GM18511 (cell line): ENCODE results near the gene TBC1D10A.

Experiments
- ATAC-seq: cut with Tn5 transposase; IDR thresholded peaks from one replicate; pipeline ENCODE4 v1.9.1; 2021; ENCODE audit warnings: mild to moderate bottlenecking, moderate library complexity; ENCODE audit not compliant: unreplicated experiment

Gene TBC1D10A

GRCh38 chr22:30321461-30321860 lies 5.3 kb downstream of the TBC1D10A start:
- ATAC-seq = no peak

- ATAC-seq = no peak
Observed at GRCh38 chr22:30320021-30320556, 6.7 kb downstream of the TBC1D10A start.

DNA sequence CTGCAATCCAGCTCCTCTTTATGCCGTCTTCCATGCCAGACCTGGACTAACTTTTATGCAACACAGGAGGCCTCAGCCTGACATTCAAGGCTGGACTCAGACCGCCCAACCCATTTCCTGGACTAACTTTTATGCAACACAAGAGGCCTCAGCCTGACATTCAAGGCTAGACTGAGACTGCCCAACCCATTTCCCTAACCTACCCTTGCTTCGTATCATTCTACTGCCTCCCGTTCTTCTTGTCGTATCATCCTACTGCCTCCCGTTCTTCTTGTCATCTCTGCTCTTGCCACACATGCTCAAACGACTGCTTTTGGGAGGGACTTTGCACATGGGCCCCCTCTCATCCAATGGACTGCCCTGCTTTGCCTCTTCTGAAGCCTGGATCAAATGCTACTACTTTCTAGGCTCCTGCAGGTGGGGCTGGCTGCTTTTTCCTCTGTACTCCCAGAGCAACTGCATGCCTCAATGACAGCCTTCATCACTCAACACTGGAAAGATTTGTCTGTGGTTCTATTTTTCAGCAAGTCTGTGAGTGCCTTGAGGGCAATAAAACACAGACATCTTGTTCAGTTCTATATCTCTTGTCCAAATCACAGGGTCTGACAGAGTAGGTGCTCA lies 7.8 kb downstream of the TBC1D10A start:
- ATAC-seq = no peak

- no peak for ATAC-seq
Observed at GRCh38 chr22:30317778-30318177, 9.0 kb downstream of the TBC1D10A start.

DNA sequence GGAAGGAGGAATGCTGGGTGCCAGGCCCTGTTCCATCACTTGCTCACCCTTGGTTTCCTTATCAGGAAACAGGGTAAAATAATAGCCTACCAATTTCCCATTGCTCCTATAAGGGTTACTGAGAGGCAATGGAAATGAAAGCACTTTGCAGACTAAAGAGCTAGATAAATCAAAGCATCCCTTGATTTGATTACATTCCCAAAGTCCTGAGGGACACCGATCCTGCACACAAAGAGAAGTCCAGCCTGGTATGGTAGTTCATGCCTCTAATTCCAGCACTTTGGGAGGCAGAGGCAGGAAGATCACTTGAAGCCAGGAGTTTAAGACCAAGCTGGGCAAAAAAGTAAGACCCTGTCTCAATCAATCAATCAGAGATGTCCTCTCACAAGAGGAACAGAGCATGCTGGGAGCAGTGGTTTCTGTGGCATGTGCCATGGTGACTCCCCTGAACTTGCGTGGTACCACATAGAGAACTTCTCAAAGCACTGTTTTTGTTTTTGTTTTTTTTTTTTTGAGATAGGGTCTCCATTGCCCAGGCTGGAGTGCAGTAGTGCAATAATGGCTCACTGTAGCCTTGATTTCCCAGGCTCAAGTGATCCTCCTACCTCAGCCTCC lies 10.7 kb downstream of the TBC1D10A start:
- ATAC-seq = no peak

DNA sequence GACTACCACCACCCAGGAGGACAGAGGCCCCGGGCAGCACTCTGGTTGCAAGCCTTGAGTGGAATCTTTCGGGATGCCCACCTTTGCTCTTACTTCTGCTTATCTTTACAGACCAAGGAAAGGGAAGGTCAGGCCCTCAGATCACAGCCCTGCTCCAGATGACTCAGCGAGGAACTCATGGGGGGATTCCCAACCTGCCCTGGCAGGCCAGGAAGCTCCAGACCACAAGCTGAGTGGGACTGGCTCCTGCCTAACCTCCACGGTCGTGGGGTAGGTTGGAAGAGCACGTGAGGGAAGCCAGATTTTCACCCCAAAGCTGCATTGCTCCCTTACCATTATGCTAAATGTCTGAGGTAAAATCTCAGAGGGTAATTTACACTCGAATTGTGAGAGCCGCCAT lies 11.8 kb downstream of the TBC1D10A start:
- ATAC-seq = peak; percentile 50

DNA sequence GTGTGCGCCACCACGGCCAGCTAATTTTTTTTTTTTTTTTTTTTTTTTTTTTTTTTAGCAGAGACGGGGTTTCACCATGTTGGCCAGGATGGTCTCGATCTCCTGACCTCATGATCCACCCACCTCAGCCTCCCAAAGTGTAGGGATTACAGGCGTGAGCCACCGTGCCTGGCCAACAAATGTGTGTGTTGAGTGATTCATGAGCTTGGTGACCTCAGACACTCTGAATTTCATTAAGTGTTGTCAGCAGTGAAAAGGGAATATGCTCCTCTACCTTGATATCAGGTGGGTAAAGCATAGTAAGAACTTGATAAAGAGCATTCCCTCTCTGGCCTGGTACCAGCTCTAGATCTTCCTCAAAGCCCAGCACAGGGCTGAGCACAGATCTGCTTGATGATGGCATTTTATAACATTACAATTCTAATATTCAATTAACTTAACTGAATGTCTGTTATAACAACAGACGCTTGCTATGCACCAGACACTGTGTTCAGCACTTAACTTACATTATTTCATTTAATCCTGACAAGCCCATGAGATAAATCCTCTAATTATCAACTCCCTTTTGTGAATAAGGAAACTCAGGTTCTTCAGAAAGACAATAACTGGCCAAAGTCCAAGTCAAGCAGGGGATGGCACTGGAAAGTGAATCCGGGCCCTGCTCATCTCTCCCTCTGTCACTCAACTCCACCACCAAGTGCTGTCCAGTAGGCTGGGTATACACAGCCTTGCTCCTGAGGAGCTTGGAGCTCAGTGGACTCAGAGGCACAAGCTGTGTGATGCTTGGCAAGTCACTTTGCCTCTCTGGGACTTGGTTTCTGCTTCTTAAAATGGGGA lies 13.0 kb downstream of the TBC1D10A start:
- no peak for ATAC-seq

DNA sequence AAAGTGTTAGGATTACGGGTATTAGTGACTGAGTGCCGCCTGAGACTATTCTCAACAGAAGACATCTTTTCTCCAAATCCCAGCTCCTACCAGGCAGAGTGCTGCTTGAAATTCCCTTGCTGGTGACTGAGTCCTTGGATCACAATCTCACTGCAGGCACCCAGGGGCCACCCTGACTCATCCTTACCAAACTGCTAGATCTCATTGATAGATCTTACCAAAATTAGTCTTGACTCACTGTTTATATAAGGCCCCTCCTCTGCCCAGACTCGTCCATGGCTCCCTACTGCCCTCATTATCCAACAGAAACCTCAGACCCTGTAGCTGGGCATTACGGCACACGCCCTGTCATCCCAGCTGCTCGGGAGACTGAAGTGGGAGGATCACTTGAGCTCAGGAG lies 14.7 kb downstream of the TBC1D10A start:
- ATAC-seq = no peak

- no peak for ATAC-seq
Observed at GRCh38 chr22:30310881-30311771, 15.6 kb downstream of the TBC1D10A start.

DNA sequence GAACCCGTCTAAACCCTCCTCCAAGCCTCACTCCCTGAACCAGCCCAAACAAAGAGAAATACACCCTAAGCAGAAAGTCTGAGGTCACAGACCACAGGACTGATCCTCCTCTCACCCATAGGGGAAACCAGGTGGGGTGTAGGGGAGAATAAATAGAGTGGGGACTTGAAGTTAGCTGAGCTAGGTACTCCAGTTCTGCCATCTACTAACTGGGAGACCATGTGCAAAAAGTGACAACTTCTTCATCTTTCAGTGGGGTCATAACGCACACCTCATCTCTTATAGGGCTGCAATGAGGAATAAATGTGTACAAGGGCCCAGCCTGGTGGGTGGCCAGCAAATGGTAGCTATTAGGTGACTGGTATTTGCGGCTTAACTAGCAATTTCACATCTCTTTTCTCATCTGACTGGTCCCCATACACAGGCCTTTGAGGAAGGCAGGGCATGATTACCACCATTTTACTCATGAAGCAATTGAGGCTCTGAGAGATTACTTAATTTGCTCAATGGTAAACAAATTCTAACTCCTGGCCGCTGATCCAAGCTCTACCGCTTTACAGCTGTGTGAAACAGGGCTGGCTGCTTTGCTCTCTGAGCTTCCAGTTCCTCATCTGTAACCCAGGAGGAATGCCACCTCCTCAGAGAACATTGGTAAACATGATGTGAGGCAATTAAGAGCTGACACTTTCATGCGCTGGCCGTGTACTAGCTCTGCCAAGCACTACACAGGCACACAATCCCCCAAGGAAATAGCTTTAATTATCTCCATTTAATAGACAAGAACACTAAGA lies 16.6 kb downstream of the TBC1D10A start:
- ATAC-seq = no peak

DNA sequence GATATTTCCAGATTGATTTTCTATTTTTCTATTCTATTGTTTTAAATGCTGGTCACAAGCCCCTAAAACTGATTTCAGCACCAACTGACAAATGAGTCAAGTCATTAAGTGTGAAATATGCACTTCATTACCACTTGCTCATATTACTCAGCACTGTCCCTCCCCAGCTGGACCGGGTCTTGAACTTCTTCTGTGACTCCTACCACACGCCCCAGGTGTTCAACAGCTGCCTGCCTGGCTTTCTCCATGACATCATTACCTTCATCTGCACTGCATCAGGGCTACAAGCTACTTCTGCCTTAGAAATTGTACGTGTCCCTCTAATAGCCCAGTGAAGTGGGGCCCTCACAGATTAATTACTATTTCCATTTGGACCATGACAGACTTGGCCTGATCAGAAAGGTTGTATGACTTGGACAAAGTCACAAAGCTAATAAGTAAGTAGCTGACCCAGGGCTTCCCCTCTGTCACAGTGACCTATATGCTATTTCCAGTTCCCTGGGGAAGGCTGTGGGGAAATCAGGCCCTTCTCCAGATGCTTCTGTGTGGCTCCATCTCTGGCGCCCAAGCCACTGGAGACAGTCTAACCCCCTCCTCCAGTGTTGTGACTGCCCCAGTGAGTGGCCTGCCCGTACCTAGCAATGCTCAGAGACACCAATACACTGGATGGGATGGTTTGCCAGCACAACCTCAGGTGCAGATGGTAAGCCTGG lies 18.1 kb downstream of the TBC1D10A start:
- ATAC-seq = peak; percentile 47

- ATAC-seq = no peak
Observed at GRCh38 chr22:30308093-30308492, 18.6 kb downstream of the TBC1D10A start.

DNA sequence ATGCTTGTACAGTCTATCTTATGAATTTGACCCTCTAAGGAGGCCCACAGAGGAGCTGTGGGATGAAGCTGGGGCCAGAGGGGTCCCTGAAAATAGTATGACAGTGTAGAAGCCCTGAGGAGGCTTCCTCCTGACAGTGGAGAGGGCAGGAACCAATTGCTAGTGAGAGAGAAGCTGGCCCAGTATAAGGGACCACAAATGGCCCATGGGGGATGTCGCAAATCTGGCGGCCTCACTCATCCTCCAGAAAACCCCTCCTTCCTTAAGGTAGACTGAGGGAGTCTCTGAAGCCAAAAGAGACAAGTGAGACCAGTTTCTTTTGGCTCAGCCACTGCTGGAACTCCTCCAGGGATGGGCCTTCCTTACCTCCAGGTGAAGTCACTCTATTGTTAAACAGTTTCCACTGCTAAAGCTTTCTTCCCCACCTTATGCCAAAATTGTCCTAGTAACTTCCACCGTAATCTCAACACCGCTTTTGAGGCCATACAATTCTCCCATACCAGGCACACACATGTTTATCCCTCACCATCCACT lies 19.6 kb downstream of the TBC1D10A start:
- ATAC-seq = no peak

- ATAC-seq = no peak
Observed at GRCh38 chr22:30306627-30307011, 20.1 kb downstream of the TBC1D10A start.

DNA sequence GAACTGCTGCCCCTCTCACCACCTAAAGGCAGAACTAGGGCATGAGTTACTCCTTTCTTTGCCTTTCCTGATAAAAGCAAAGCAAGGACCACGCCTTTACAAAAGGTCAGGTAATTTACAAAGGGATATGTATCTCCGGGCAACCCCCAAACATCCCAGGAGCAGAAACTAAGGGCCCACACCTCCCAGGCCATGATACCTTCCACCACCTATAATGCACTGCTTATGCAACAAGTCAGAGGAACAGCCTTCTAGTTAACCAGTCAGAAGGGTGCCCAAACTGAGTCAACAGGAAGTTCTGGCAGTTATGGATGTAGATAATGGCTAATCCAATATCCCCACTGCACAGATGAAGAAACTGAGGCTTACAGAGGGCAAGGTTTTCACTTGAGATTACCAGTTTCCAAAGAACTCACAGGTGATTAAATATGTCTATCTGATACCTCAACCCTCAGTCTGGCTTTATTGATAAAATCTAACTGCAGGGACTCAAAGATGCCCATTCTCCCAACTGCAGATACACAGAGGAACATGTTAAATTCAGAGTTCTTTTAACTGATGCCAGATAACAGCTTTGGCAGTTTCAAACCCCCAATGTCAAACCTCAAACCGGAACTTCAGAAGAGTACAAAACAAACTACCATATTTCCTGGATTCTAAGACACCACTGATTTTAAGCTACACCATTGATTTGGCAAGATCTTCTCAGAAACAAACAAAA lies 20.7 kb downstream of the TBC1D10A start:
- ATAC-seq = no peak

- ATAC-seq = peak; percentile 51
Observed at GRCh38 chr22:30305519-30305905, 21.2 kb downstream of the TBC1D10A start.

- ATAC-seq = no peak
Observed at GRCh38 chr22:30304495-30305244, 22.1 kb downstream of the TBC1D10A start.

GRCh38 chr22:30302810-30303138 lies 24.0 kb downstream of the TBC1D10A start:
- no peak for ATAC-seq
